ENCODE data around the gene FMN1.

FMN1 gene

DNA sequence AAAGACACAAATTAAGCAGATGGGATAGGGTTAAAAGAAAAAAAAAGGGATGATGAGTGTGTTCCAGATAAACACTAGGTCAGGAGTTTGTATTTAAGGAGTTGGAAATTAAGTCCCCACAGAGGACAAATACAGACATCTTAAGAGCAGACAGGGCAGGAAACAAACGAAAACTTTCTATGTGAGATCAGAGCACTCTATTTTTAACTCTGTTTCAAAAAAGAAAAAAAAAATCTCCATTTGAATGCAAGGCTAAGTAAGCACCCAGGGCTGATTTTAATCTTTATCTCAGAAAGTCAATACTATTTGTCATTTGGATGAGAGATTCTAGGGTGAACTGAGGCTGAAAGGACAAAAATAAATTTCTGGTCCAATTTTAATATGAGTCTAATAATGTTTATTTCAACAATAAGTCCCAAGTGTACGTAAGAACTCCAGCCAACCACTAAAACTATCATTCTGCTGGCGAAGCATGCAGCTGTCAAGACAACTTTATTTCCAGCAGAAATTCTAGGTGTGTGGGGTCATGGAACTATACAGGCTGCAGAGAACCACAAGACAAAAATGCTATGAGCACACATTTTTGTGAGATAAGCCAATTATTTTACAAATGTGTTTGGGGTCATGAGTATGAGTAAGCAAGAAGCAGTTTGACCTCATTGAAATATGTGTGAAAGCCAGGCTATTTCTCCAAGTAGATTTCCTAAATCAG, 186.1 kb downstream of the FMN1 start:
- no peak for DNase-seq

DNA sequence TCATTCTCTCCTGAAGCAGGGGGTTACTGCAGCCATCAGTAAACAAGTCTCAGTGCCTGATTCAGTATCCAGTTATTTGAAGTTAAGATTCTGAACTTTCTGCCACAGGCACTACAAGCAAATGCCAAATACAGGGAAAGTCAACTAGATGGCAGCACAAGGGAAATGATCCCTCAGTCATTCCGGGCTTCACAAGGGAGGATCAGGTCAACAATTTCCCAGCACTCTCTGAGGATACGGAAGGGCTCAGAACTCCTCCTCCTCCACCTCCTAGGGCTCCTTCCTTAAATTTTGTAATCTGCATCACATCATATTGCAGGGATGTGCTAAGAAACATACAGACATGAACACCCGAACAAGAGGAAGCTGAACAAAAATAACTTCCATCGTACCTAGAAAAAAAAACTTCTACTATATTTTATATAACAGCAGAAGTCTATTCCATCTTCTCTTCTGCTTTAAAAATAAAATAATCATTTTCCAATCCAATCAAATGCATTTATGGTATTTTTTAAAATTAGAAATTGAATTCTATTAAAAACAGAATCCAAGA, 187.1 kb downstream of the FMN1 start:
- DNase-seq: no peak

DNA sequence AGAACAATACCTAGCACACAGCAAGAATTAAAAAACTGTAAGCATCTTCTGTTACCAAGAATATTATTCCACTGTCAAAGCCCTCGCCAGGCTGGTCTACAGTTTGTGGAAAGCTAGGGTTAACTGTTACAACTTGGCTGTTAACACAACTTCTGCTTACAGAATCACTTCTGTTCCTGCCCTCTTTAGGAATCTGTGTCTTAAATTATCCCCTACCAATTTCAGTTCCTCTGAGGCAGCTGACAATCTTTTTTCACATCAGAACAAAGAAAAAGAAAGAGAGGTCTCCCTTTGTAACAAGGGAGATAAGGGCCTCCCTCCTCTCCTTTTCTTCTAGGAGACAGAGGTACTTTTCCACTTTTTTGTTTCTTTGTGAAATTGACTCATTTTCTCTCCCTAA, 188.9 kb downstream of the FMN1 start:
- DNase-seq: no peak

DNA sequence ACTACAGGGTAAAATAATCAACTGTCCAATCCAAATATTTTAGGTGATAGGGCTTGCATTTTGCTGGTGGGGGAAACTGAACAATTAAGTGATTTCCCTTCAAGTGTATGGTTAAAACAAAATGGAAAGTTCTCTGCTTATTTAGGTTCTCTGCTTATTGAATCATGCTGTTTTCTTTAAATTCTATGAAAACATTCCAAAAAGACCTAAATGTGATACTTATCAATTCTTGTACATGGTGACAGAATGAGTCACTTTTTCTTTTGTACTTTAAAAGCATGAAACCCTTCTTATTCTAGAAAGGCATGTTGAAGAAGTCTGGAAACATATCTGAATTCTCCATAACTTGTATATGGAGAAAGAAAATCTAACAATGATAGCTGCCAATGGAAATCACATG, 192.6 kb downstream of the FMN1 start:
- DNase-seq: no peak

DNA sequence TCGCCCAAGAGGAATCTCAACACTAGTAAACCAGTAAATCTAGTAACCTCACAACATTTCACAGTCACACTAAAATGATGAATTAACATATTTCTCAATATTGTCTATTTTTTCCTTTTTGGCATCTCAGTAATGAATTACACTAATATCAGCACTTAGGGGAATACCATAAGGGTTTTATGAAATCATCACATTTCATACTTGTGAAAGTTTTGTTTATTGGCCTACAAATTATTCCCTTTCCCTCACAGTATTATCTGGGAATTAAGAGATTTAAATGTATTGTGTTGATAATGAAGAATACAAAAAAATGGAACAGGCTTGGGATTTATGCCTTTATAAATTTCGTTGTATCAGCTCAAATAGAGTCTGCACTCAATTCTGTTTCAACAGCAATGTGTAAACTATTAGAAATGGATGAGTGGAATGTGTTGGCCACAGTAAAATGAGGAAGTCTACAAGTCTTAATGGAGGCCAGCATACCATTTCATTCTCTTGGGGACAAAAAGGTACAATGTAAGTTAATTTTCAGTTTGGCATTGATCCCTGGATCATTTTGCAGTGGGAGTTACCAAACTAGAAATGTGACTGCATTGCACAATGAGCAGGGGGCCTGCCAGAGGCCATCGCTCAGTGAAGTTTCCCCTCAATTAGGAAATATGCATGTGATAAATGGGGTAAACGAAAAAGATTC, 195.4 kb downstream of the FMN1 start:
- no peak for DNase-seq

DNA sequence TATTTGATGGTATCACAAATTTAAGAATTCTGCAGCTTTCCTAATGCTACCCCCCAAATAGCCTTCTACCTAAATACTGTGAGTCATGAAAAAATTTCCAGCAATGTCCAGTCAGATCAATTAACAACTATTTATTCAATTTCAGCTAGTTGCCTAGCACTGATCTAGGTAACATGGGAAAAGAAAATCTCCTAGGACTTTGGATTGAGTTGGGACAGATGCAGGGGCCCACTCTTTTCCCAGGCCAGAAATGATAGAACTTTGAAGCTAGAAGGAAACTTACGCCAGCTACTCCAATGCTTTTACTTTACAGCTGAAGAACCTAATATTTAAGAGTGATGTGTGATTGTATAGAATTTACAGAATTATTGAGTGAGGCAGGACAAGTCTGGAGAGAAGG, 196.3 kb downstream of the FMN1 start:
- no peak for DNase-seq

DNA sequence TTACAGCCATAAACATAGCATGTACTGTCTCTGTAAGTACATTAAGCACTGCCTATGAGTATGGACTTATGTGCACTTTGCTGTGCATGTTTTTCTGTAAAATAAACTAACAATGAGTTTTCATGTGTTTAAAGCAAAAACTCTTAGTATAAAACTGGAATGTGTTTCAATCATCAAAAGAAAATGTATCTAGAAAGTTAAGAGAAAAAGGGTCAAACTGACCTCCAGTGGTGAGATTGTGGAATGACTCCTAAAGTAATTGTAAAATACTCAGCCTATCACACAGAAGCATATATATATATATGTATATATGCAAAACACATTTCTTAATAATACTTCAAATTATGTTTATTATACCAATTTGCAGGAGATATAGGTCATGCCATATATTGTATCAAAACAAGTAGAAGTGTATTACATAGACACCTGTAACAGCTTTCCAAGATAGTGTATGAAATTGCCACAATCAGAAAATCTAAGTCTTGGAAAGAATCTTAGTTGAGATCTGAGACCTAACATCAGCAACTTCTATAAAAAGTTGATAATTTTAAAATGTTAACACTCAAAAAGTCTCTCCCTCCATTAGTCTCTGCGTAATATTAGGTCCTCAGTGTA, 199.6 kb downstream of the FMN1 start:
- DNase-seq: no peak

DNA sequence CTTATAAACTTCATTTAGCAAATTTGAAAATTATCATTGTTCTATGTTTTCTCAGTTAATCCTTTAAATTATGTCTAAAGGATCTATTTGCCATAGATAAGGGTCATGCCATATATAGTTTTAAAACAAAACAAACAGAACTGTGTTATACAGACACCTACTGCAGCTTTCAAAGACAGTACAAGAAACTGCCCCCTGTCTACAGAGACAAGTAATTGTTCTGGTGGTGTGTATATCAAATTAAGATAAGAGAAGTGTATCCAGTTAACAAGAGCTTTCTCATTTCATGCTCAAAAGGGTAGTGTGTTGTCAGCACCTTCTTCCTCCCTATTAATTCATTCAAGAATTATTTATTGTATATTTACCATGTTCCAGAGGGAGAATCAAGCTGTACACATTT, 201.2 kb downstream of the FMN1 start:
- DNase-seq: no peak

DNA sequence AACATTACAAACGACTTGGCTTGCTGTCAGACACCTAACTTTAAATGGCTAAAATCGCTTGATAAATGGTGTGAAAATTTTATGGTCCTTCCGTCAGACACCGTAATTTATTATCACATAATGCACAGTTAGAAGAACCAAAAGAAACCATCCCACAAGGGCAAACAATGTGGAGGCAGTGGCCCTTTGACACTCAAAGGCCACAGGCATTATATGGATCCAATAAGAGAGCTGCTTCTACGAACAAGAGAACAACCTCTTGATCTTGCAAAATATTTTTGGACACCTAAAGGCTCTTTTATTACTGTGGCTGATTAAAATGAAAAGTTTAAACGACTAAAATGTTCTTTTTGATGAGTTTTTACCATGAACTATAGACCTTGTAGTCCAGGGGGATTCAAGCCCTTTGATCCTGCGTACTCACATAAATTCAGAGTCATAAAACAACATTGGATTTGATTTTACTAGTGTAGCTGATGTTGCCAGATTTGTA, 202.8 kb downstream of the FMN1 start:
- DNase-seq: no peak

DNA sequence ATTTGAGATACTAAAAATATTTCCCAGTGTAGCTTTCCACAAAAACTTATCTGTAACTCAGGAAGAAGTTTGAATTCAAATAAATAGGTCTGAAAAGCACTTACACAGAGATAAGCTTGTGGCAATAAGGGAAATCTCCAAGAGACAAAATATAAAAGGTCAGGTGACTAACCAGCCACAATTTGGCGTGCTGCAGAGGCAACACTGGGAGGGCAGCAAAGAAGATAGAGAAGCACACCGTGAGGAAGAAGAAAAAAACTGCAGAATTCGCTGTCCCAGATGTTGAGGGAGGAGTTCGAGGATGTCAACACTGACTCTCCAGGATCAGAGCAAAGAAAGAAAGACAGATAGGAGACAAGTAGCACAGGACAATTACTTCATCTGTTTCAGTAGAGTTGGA, 204.4 kb downstream of the FMN1 start:
- DNase-seq: no peak

DNA sequence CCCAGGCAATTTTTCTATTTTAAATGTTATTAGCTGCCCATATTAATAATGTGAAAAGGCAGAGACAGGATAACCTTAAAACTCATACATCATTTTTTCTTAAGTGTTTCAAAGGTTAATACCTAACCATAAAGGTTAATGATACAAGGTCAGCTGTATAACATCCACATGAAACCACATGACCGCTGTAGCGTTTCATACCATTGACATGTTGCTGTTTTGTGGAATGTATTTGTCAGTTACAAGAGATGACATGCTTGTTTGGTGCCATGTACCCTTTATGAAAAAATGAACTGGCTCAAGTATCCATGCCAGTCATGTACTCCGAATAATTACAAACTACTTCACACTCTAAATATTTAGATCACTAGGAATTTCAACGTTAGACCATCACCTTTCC, 207.4 kb downstream of the FMN1 start:
- DNase-seq: no peak

DNA sequence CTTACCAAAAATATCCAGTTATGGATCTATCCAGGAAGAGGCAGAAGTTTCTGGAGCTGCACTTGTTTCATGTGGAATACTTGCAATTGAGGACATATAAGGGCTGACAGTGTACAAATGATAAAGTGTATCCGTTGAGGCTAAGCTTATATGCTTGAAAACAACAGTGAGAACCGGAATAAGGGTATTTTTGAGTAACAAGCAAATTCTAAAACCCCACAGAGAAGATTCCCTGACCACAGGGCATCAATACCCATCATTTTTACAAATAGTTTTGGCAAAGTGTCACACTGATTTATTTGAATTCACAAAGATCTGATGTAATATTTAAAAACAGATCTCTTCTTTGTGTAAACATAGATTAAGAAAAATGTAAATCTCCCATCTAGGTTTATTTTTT, 208.4 kb downstream of the FMN1 start:
- DNase-seq: no peak

DNA sequence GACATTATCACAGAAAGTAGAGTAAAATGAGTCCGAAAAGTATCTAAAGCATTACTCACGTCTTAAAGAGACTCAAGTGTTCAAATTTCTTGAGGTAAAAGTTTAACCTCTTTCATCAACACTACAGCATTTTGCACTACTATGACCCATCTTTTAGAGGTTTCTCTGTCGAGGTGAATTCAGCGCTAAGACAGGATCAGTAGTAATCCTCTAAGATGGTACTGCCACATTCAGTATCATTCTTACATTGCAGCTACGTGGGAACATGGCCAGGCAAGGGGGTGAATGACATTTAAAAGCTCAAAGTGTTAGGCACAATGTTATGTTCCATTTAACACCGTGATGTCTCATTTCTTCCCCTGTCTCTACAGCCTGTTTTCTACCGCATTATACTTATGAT, 210.8 kb downstream of the FMN1 start:
- DNase-seq: no peak

DNA sequence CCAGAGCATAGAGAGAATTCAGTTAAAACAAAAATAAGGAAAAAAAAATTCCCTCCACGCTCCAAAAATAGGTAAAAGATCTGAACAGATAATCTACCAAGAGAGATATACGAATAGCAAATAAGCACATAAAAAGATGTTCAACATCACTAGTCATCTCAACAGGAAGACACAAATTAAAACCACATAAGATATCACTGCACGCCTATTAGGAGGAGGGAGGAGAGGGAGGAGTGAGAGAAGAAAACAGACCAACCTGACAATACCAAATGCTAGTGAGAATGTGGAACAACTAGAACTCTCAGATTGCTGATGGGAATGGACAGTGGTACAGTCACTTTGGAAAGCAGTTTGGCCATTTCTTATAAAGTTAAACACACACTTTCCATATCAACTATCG, 212.5 kb downstream of the FMN1 start:
- no peak for DNase-seq

DNA sequence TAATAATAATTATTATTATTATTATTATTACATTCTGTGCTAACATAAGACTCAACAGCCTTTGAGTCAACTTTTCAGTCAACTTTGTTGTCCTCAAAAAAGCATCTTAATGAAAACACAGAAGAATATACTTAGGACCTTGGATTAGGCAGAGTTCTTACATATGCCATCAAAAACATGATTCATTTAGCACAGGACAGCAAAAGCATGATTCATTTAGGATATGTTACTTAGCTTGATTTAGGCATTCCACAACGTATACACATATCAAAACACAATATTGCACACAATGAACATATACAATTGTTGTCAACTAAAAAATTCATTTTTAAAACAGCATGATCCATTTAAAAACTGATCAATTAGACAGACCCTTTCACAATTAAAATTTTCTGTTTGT, 213.0 kb downstream of the FMN1 start:
- DNase-seq: no peak

DNA sequence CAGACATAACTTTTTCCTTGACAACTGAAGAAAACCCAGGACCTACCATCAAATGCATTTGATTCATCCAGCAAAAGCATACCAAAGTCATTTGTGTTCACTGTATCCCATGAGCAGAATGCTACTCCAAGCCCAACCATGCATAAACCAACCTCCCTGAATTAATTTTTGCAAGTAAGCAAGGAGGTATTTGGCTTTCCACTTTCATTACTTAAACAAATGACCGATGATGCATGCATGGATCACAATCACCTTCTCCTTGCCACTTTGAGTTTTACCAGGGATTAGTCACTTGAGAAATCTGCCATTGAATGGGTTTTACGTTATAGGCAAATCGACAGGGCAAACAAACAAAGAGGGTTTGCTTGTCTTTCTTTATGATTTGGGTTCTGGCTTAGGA, 214.8 kb downstream of the FMN1 start:
- no peak for DNase-seq

DNA sequence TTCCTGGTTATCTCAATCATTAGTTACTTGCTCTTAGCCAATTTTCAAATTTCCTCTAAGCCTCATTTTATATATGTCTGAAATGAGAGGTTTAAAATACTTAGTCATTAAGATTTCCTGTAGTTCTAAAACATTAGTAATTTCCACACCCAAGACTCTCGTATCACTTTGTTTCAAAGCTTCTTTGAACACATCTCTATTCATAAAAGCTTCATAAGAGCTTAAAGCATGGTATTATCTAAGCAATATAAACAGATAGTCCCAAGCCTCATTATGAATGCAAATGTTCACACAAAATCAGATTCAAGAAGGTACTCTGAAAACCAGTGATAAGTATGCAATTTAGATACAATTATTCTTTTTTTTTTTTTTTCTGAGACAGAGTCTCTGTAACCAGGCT, 217.0 kb downstream of the FMN1 start:
- DNase-seq: no peak

DNA sequence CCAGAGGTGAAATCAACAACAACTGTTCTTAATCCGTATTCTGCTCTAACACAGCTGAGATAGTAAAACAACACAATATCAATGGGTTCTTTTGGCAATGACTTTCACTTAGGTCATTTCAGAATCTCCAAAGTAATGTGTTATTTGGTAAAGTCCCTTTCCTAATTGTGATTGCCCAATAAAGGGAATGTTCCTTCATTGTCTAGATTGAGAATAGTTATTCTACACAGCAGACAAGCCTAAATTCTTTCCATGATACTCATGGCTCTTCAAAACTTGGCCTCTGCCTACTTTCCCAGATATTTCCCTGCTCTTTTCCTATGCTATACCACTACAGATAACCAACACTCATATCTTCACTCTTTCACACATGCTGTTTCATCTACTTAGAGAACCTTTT, 219.8 kb downstream of the FMN1 start:
- DNase-seq: no peak

DNA sequence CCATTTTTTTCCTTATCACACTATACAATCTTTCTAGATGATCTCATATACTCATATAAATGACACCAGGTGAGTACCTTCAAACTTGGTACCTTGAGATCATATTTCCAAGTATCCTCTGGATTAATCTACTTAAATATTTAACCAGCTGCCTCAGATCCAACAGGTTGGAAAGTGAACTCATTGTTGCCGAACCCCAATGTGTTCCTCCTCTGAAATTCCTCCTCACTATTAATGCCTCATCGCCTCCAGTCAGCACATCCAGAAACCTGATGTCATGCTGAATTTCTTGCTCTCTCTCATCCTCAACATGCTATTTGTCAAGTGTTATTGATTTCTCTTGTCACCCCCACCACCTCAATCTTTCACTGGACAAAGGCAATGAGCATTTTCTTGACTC, 221.8 kb downstream of the FMN1 start:
- DNase-seq: no peak

DNA sequence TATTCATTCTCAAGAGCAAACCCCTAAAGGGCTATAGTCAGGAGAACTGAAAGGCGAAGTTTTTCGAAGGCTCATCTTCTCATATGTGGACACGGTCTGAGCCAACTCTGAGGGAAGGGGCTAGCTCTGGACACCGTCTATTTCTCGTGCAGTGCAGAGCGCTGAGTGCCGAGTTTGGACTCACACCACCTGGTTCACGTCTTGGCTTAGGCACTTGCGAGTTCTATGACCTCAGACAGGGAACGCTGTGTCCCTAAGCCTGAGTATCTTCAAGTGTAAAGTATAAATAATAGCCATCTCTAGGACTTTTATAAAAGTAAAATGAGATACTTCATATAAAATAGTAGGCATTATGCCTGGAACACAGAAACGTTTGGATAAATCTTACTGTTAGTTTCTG, 223.7 kb downstream of the FMN1 start:
- no peak for DNase-seq

DNA sequence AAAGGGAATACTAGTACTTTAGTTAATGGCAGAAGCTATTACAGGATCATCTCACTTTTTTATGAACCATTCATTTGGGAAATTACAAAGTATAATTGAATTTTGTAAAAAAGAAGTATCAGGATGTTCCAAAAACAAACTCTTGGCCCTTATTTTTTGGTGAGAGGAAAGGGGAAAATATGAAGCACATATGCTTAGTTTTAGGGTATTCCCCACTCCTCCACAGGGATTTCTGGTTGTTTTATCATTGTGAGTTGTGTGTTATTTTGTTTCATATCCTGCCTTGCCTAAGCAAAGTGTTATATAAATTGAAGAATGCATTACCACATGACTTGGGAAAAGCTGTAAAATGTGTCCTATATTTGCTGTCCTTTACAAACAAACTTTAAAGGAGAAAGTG, 227.0 kb downstream of the FMN1 start:
- no peak for DNase-seq

DNA sequence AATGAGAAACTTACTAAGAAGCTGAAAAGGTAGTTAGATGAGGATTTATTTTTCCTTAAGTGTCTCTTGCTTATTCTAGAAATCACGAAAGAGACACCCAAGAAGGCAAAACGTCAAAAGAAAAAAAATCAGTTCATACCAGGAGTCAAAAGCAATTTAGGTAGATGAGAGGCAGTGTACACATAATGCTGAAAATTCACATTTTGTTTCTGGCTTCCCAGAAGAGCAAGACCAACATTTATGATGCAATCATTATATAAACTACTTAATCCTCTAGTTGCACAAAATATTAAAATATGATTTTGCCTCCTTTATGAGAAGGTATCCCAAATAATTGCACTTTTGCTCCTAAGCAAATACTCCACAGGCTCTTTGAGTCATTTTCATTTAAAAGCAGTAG, 228.0 kb downstream of the FMN1 start:
- no peak for DNase-seq

DNA sequence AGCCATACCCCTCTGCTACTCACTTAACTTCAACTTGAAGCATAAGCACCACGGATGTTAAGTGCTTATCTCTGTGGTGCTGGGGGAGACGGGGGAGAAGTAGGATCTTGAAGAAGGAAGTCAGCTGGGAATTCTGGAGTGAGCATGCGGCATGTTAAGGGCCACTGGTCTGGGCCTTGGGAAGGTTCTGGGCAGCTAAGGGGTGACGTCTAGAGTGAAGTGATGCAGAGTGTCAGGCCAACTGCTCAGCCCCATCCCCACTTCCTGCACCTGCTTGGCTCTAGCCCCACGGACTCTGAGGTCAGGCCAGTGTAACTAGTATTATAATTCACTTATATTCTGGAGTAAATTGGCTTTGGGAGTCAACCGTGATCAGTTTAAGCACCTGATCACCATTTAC, 228.6 kb downstream of the FMN1 start:
- no peak for DNase-seq

DNA sequence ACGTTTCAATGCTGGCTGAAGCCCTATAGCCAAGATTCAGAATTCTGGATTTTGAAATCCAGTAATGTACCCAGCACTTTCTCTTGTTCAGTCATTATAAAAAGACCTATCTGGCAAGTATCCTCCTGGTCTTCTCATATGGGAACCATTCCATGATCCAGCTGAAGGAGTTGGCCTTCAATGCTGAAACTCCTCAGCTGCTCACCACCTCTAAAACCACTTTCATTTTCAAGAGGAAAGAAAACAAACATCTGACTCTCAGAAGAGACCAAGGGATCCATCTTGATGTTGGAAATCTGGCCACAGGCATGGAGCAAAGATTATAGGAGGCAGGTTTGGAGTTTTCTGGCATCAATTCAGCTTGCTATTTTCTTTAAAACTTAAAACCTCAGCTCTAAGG, 235.4 kb downstream of the FMN1 start:
- no peak for DNase-seq
